ENCODE measurements around the gene DDX17.

- TF ChIP-seq, protein P1, sequence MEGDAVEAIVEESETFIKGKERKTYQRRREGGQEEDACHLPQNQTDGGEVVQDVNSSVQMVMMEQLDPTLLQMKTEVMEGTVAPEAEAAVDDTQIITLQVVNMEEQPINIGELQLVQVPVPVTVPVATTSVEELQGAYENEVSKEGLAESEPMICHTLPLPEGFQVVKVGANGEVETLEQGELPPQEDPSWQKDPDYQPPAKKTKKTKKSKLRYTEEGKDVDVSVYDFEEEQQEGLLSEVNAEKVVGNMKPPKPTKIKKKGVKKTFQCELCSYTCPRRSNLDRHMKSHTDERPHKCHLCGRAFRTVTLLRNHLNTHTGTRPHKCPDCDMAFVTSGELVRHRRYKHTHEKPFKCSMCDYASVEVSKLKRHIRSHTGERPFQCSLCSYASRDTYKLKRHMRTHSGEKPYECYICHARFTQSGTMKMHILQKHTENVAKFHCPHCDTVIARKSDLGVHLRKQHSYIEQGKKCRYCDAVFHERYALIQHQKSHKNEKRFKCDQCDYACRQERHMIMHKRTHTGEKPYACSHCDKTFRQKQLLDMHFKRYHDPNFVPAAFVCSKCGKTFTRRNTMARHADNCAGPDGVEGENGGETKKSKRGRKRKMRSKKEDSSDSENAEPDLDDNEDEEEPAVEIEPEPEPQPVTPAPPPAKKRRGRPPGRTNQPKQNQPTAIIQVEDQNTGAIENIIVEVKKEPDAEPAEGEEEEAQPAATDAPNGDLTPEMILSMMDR (optimal IDR thresholded peaks at IDR 0.05 in 1 of 3, IDR thresholded peaks at IDR 0.05 in 1 of 3, conservative IDR thresholded peaks at IDR 0.05 in 1 of 3; ENCODE audit: extremely low read depth in 1 of 3, insufficient read depth in 2 of 3, low read length in 3 of 3), result no peak
- no peak for TF ChIP-seq EZH2 (IDR thresholded peaks at IDR 0.05; ENCODE audit: low read length)
Observed at GRCh38 chr22:38484244-38484643, 21.9 kb downstream of the DDX17 start.

Data from keratinocyte (primary cell).